Stomach (tissue), 4 donors: ENCODE measurements around the gene AMMECR1L.

Experiments used
- POLR2AphosphoS5 ChIP-seq, 3 donors: sonication (generic); formaldehyde crosslinking; IDR thresholded peaks; one replicate each; pipeline ENCODE4 v1.6.1; 2016; ENCODE audit warnings: antibody characterized with exemption in 3 of 3
- TF ChIP-seq, protein P1 (sequence below), 7 experiments: fragments of 450-650 bp in 4 of 7; fragments of 200-600 bp in 3 of 7; sonication (generic) in 3 of 7; IDR thresholded peaks; one replicate each; pipeline ENCODE4 v1.5.1; 2016 to 2019; ENCODE audit warnings: antibody characterized with exemption in 7 of 7, control low read depth in 2 of 7, mild to moderate bottlenecking in 1 of 7

DNA sequence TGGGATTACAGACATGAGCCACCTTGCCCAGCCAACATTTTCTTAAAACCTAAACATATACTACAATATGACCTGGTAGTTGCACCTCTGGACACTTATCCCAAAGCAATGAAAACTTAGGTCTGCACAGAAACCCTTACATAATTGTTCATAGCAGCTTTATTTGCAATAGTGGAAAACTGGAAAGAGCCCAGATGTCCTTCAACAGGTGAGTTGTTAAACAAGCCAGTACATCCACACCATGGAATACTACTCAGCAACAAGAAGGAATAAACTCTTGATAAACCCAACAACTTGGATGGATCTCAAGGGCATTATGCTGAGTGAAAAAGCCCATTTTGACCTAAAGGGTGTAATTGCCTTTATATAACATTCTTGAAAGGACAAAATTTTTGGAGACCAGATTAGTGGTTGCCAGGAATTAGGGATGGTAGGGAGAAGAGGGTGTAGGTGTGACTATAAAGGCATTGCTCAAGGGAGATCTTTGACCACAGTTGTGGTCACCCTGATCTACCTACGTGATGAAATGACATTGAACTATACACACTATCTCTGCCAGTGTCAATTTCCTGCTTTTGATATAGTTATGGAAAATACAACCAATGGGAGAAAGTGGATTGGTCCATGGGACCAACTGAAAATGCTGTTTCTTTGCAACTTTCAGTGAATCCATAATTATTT, 11.9 kb upstream of the AMMECR1L start:
- TF ChIP-seq, protein P1, sequence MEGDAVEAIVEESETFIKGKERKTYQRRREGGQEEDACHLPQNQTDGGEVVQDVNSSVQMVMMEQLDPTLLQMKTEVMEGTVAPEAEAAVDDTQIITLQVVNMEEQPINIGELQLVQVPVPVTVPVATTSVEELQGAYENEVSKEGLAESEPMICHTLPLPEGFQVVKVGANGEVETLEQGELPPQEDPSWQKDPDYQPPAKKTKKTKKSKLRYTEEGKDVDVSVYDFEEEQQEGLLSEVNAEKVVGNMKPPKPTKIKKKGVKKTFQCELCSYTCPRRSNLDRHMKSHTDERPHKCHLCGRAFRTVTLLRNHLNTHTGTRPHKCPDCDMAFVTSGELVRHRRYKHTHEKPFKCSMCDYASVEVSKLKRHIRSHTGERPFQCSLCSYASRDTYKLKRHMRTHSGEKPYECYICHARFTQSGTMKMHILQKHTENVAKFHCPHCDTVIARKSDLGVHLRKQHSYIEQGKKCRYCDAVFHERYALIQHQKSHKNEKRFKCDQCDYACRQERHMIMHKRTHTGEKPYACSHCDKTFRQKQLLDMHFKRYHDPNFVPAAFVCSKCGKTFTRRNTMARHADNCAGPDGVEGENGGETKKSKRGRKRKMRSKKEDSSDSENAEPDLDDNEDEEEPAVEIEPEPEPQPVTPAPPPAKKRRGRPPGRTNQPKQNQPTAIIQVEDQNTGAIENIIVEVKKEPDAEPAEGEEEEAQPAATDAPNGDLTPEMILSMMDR (IDR thresholded peaks at IDR 0.05), result no peak
- TF ChIP-seq POLR2AphosphoS5 (IDR thresholded peaks at IDR 0.05), result no peak
